ENCODE results near the gene IMPACT. TPM values are rescaled to one million over a fixed set of nuclear protein-coding genes. Genes with fewer than 3 reads are reported as not detected.

Gene IMPACT
- total RNA-seq, 4 donors from 2014 or later, result 28.5 to 34.1 (median 32.6) TPM

GRCh38 chr18:24482821-24483220, 56.4 kb downstream of the IMPACT start:
- no peaks in the 10 kb centered on the region for H3K36me3 ChIP-seq
- H3K4me1 ChIP-seq, result no peaks in the 10 kb centered on the region
- no peaks in the 10 kb centered on the region for H3K9me3 ChIP-seq
- no peak overlapping the region for H3K4me3 ChIP-seq (replicated peaks in 1 of 3)
- DNase-seq, result no peak
- TF ChIP-seq POLR2A (IDR thresholded peaks at IDR 0.05) (no peak), CTCF (IDR thresholded peaks at IDR 0.05) (no peak)
- H3K27ac ChIP-seq, result no peak overlapping the region
- intact Hi-C loops (cut with DNase I), result no loop called here
- H3K27me3 ChIP-seq, result no peaks in the 10 kb centered on the region
- 84 to 93% methylated on average over 5 of the region's 5 CpGs for WGBS, 2 donors

GRCh38 chr18:24485681-24486080, 59.2 kb downstream of the IMPACT start:
- Histone ChIP-seq H3K27me3 (no peaks in the 10 kb centered on the region), H3K9me3 (no peaks in the 10 kb centered on the region), H3K36me3 (no peaks in the 10 kb centered on the region), H3K27ac (no peak overlapping the region), H3K4me1 (no peaks in the 10 kb centered on the region), H3K4me3 (replicated peaks in 1 of 3) (no peak overlapping the region)
- intact Hi-C loops (cut with DNase I), result loop anchor here (5.0 kb wide), 2 partner anchors 128 to 242 kb away; no protein-coding TSS in a partner anchor
- 94 to 95% methylated on average over 3 of the region's 3 CpGs for WGBS, 2 donors
- no peak for DNase-seq
- TF ChIP-seq POLR2A (IDR thresholded peaks at IDR 0.05), result no peak

- intact Hi-C loops (cut with DNase I), result loop anchor here (5.0 kb wide), 2 partner anchors 129 to 241 kb away; no protein-coding TSS in a partner anchor
- H3K27ac ChIP-seq, result no peak overlapping the region
- H3K27me3 ChIP-seq, result no peaks in the 10 kb centered on the region
- DNase-seq, result no peak
- no peak for TF ChIP-seq CTCF (IDR thresholded peaks at IDR 0.05)
- H3K9me3 ChIP-seq, result no peaks in the 10 kb centered on the region
- H3K4me1 ChIP-seq, result no peaks in the 10 kb centered on the region
- H3K4me3 ChIP-seq (replicated peaks in 1 of 3), result no peak overlapping the region
- WGBS, 2 donors, result 69 to 81% methylated on average over 9 of the region's 9 CpGs
- no peaks in the 10 kb centered on the region for H3K36me3 ChIP-seq
These were observed 60.2 kb downstream of the IMPACT start for GRCh38 chr18:24486684-24487083.

- H3K9me3 ChIP-seq, result no peaks in the 10 kb centered on the region
- H3K27me3 ChIP-seq, result no peaks in the 10 kb centered on the region
- H3K36me3 ChIP-seq, result no peaks in the 10 kb centered on the region
- H3K4me3 ChIP-seq (replicated peaks in 1 of 3), result no peak overlapping the region
- peaks cover 3 to 6% of the 10 kb centered on the region in 2 donors for H3K4me1 ChIP-seq
- H3K27ac ChIP-seq, result no peak overlapping the region
- TF ChIP-seq CTCF (IDR thresholded peaks at IDR 0.05) (peak; percentile 53 to 79 (median 76)), POLR2A (IDR thresholded peaks at IDR 0.05) (no peak)
- 33 to 36% methylated on average over 7 of the region's 7 CpGs for WGBS, 2 donors
- no peak for DNase-seq
- intact Hi-C loops (cut with DNase I), result loop anchor here (5.0 kb wide), 2 partner anchors 132 to 238 kb away; no protein-coding TSS in a partner anchor
These were observed 62.5 kb downstream of the IMPACT start for GRCh38 chr18:24488824-24489493.

- no peaks in the 10 kb centered on the region for H3K36me3 ChIP-seq
- no peaks in the 10 kb centered on the region for H3K27me3 ChIP-seq
- WGBS, 2 donors, result 57 to 66% methylated on average over 4 of the region's 4 CpGs
- DNase-seq, result no peak
- H3K4me3 ChIP-seq (replicated peaks in 1 of 3), result no peak overlapping the region
- no peak overlapping the region for H3K27ac ChIP-seq
- H3K9me3 ChIP-seq, result no peaks in the 10 kb centered on the region
- peaks cover 3 to 6% of the 10 kb centered on the region in 2 donors for H3K4me1 ChIP-seq
- TF ChIP-seq CTCF (IDR thresholded peaks at IDR 0.05) (no peak), POLR2A (IDR thresholded peaks at IDR 0.05) (no peak)
- intact Hi-C loops (cut with DNase I), result no loop called here
These were observed 64.1 kb downstream of the IMPACT start for GRCh38 chr18:24490539-24490938.
